Bladder microvascular endothelial cell (primary cell): ENCODE data around the gene RRN3. TPM values are rescaled to one million over a fixed set of nuclear protein-coding genes. Genes with fewer than 3 reads are reported as not detected.

ENCODE experiments used
- total RNA-seq: library from RNA; depleted of rRNA; stranded (reverse); fragments of >200 nt; gene quantifications from 2 replicates; pipeline ENCODE4 v1.2.3, GENCODE V29; 2014

The RRN3 gene, protein sequence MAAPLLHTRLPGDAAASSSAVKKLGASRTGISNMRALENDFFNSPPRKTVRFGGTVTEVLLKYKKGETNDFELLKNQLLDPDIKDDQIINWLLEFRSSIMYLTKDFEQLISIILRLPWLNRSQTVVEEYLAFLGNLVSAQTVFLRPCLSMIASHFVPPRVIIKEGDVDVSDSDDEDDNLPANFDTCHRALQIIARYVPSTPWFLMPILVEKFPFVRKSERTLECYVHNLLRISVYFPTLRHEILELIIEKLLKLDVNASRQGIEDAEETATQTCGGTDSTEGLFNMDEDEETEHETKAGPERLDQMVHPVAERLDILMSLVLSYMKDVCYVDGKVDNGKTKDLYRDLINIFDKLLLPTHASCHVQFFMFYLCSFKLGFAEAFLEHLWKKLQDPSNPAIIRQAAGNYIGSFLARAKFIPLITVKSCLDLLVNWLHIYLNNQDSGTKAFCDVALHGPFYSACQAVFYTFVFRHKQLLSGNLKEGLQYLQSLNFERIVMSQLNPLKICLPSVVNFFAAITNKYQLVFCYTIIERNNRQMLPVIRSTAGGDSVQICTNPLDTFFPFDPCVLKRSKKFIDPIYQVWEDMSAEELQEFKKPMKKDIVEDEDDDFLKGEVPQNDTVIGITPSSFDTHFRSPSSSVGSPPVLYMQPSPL
- total RNA-seq, result 22.8 and 50.9 TPM in 2 replicates

DNA sequence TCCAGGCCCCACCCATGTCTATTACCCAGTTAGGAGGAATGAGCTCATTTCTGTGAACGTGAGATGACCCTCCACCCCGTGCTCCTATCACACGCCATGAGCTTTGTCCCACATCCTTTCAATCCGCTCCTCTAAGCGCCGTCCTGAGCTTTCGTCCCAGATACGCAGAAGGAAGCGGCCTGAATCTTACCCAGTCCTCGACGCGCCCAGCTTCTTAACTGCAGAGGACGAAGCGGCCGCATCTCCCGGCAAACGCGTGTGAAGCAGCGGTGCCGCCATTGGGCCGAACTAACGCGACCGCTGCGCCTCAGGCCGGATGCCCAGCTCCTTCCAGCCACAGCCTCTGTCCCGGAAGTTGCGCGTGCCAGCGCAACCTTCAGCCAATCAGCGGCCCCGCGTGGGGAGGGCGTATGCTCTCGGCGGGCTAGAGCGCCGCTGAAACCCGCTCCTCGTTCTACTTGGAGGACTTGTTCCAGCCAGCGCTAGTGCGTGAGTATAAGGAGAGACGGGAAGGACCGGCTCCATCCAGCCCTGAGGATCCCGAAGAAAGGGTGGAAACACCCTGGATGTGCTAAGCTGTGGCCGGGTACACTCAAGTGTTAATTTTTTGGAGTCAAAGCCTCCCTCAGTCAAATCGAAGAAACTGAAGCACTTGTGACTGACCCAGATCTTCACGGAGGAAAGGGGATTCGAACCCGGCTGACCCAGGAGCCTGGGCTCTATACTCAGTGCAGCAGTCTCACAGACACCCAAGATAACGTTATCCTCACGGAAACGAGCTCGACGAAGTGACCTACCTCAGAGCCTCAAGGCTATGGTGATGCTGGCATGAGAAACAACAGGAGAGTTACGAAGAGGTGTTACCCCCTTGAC lies at the start of gene RRN3:
TSS of gene RRN3 (minus strand) at position 318 of the 873 bp plus-strand sequence. CDS start at position 279, 39 bp downstream.

Other genes with a start within 250 kb of the RRN3 start
- 21.5 and 64.7 TPM in 2 replicates for gene NPIPA1, start 156.8 kb downstream of the RRN3 start, total RNA-seq
- 50.5 and 100 TPM in 2 replicates for gene PDXDC1, start 119.2 kb downstream of the RRN3 start, total RNA-seq
- gene NTAN1, start 38.2 kb downstream of the RRN3 start, total RNA-seq, result 103 and 149 TPM in 2 replicates